Astrocyte of the hippocampus (primary cell): ENCODE data around the gene RUVBL2.

Experiments
- DNase-seq: peaks from one replicate; pipeline ENCODE4 v3.0.0; 2011; ENCODE audit warnings: low read depth, low spot score

Gene RUVBL2

DNA sequence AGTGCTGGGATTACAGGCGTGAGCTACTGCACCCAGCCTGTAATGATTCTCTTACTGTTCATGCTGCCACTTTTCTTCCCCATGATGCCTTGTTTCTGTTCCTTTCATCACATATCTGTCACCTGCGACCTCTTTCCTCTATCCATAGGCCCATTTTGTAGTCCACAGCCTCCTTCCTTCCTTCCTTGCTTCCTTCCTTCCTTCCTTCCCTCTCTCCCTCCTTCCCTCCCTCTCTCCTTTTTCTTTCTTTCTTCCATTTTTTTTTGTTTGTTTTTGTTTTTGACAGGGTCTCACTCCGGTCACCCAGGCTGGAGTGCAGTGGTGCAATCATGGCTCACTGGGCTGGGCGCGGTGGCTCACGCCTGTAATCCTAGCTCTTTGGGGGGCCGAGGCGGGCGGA is 4.8 kb upstream of the RUVBL2 start:
- no peak for DNase-seq

DNA sequence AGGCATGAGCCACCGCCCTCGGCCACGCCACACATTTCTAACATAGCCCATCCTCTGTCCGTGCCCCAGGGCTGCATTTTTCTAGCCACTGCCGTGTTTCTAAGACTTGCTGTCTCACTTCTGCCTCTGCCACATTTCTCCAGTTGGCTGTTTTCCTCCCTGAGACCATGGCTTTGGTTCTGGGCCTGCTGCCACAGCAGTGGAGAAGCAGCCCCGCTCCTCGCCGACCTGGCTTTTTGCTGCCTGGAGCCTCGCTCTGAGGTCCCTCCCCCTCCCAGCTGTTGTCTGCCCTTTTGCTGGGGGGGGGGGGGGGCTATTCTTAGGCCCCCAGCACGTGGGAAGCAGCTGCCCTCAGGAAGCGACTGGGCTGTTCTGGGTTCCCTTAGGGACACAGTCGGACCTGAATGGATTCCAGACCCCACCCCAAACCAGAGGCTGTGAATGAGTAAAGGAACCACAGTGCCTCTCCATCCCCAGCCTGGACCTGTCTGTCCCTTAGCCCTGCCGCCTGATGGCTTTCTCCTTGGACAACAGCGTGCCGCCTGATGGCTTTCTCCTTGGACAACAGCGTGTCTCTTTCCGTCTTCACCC is 3.9 kb upstream of the RUVBL2 start:
- no peak for DNase-seq

DNA sequence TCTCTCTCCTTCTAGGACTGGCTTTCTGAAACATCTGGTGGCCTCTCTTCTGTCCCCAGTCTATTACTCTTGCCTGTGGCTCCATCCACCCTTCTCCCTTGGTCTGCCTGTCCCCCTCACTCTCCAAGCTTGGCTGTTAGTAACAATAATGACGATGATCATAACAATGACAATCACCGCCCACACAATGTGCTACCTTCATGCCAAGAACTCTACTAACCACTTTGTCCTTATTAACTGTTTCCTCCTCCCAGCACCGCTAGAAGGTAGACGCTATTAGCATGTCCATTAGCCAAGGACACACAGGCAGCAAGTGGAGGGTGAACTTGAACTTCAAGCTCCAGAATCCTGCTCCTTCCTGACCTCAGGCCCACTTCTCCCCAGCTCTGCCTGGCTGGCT is 3.3 kb upstream of the RUVBL2 start:
- DNase-seq = no peak

DNA sequence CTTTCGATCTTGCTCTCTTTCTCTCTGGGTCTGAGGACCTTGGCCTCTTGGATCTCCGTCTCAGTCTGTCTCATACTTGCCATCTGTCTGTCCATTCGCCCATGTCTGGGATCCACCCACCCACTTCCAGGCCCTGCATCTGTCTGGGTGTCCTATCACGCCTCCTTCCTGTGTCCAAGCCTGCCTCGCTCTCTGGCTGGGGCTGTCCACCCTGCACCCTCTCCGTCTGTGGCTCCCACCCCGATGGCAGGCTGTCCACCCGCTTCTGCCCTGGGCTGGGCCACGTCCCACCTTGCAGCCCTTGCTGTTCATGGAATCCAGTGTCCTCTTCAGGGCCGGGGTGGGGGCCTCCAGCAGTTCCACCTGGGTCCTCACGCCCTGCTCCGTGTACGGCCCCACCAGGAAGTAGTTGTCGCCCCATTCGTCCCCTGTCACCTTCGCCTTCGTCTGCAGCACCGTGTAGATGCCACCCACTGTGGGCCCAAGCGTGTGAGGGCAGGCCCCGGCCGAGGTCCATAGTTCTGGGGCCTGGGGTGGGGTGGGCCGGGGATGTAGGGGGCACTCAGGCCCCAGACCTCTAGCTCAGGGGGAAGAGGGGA is 2.6 kb upstream of the RUVBL2 start:
- DNase-seq = no peak

DNA sequence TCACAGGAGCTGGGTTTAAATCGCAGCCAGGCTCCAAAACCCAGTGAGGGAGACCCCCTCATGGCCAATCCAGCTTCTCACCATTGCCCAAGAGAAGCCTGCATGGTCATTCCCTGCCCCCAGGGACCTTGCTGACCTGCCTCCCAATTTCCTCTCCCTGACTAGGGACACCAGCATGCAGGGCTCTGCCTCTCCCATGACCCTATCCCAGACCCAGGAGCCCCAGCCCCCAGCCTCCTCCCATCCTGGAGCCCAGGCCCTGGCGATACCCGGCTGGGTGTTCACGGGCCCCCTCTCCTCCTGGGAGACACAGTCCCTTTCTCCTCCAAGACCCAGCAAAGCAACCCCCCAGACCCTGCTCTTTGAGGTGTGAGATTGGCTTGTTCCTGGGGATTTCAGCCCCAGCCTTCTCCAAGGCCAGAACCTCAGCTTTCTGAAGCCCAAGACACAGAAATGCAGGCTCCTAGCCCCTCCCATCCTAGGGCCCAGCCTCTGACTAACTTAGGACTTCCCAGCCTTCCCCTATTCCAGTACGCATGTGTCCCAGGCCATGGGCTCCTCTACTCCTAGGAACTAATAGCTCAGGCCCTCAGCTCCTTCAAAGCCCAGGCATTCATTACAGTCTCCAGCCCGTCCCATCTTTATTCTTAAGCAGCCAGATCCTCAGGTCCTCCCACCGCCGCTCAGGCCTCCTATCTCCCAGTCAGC is 1.7 kb upstream of the RUVBL2 start:
- peak; percentile 85 for DNase-seq

DNA sequence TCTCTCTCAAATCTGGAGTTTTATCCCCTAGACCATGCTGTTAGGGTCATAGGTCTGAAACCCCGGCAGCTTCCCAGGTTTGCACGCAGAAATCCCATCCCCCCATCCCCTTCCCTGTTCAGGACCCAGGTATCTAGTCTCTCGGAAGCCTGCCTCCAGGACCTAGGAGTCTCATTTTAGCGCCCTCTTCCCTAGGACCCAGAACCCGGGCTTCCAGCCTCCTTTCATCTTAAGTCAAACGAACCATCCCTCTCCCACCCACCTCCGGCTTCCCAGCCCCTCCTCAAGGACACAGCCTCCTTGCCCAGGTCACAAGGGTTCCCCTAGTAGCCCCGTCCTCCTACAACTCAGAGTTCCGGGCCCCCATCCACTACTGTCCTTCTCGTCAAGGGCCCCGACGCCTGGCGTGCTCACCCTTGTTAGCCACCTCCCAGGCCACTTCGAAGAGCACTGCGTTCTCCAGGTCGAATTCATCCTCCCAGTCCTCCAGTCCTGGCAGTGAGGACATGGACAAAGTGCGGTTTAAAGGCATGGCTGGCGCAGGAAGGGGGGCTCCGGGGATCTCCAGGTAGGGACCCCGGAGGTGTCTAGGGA is 1.0 kb upstream of the RUVBL2 start:
- peak; percentile 28 for DNase-seq

DNA sequence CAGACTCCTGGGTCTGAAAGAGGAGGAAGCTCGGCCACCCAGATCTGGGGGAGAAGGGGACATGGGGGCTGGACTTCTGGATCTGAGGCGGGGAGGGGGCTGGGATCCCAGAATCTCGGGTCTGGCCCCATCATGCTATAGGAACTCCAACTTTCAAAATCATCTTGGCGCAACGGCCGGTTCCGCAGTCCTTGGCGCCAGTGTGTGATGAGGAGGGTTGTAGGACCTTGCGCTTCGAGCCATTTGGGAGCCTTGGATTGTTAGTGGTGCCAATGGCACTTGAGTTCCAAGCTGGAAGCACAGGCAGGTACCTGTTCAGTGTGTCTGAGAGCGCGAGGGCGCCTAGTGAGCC is 324 bp downstream of the RUVBL2 start:
- no peak for DNase-seq

DNA sequence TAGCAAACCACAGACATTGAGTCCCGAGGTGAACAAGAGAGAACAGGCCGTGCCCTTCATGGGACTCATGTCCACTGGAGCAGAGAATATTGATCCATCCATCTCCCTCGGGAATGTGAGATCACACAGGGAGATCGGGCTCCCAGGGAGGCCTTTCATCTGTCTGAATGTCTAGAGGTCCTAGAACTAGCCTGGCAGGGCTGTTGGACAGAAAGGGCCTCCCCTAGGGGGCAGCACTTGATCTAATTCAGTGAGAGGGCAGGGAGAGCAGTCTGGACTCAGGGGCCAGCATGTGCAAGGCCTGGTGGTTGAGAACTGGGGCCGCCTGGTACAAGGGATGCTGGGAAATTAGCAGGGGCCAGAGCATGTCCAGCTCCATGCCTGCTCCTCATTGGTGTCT is 4.3 kb downstream of the RUVBL2 start:
- peak; percentile 78 for DNase-seq

DNA sequence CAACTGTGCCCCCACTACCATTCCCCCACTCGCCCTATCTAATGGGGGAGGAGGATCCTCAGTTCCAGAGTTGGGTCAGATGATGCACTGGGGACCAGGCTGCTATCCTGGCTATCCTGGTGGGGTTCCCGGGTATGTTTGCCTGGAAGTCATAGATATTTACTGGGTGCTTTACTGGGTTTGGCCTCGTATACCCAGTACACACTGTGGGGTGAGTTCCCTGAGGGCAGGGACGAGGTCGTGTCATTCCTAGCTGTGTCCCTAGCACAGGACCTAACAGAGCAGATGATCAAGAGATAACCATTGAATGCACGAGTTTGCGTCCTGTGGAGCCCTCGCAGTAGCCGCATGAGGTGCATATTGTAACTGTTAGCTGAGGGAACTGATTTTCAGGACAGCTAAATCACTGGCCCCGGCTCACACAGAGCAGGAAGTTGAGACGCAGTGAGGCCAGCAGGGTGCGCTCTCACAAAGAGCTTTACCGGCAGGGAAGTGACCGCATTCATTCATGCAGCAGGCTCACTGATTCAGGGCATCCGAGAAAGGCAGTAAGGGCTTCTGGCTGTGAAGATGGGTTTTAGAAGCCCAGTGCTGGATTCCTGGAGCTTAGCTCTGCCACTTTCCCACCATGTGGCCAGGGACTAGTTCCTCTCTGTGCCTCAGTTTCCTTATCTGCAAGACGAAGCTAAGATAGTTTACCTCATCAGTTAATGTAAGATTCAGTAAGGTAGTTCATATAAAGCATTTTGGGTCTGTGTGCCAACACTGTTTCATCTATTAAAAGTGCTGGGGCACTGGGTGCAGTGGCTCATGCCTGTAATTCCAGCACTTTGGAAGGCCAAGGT is 6.0 kb downstream of the RUVBL2 start:
- peak; percentile 89 for DNase-seq

DNA sequence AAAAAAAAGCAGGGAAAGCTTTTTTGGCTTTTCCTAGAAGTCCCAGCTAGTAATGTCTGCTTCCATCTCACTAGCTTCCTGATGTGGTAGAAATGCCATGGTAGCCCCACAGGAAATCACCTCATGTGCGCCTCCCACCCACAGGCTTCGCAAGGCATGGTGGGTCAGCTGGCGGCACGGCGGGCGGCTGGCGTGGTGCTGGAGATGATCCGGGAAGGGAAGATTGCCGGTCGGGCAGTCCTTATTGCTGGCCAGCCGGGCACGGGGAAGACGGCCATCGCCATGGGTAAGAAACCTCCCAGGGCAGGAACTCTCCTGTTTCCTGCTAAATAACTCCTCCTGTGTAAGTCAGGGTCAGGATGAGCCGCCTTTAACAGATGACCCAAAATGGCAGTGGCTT is 10.4 kb downstream of the RUVBL2 start:
- no peak for DNase-seq

DNA sequence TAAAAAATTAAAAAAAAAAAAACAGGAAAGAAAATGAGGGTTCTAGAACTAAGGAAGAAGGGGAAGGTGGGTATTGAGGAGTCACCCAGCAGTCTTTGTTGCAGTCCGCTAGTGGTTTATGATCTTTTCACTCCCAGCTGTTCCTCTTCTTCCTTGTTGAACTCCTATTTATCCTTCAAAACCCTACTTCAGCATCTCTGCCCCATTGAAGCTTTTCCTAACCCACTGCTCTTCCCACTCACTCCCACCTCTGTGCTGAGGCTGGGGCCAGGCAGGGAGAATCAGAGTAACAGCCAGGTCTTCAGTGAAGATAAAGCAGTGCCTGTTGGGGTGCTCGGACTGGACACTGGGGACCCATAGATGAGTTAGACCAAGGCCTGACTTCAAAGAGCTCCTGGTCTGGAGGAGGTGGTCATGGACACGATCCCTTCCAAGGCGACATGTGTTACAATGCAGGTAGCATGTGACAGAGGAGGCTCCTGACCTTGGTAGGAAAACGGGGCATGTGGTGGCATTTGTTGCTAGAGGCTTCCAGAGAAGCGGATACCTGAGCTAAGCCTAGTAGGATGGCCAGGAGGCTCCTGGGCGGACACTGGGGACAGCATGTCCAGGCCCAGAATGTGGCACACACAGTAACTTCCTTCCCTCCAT is 11.4 kb downstream of the RUVBL2 start:
- DNase-seq = no peak

DNA sequence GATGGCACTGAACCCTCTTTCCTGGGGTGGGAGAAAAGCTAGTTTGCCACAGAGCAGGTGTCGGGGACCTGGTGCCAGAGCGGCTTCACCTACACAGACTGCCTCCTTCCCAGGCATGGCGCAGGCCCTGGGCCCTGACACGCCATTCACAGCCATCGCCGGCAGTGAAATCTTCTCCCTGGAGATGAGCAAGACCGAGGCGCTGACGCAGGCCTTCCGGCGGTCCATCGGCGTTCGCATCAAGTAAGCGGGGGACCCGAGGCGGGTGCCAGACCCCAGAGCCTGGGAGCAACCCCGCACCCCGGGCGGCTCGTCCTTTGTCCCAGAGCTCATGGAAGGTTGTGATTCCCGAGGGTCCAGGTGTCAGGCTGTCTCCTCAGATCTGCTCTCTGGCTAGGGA is 13.2 kb downstream of the RUVBL2 start:
- no peak for DNase-seq

DNA sequence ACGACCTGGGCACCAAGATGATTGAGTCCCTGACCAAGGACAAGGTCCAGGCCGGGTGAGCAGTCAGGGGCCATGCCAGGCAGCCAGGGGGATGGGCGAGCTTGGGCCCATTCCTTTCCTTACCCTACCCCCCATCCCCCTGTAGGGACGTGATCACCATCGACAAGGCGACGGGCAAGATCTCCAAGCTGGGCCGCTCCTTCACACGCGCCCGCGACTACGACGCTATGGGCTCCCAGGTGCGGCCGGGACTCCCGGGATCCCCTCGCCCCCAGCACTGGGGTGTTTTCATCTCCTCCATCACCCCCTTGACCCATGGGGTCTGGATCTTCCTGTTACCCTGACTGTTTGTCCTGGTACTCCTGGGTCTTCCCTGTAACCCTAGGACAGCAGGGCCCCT is 16.1 kb downstream of the RUVBL2 start:
- no peak for DNase-seq

DNA sequence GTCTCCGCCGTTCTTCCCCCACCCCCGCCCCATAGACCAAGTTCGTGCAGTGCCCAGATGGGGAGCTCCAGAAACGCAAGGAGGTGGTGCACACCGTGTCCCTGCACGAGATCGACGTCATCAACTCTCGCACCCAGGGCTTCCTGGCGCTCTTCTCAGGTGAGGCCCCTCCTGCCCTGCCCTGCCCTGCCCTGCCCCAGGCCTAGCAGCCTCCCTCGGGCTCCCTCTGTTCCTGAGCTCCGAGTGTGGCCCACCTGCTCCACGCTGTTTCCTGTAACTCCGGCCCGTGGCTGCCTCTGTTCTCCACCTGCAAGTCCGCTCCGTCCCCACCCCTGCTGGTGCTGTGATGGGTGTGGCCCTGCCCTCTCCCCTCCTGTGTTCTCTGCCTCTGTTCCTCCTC is 16.8 kb downstream of the RUVBL2 start:
- no peak for DNase-seq

DNA sequence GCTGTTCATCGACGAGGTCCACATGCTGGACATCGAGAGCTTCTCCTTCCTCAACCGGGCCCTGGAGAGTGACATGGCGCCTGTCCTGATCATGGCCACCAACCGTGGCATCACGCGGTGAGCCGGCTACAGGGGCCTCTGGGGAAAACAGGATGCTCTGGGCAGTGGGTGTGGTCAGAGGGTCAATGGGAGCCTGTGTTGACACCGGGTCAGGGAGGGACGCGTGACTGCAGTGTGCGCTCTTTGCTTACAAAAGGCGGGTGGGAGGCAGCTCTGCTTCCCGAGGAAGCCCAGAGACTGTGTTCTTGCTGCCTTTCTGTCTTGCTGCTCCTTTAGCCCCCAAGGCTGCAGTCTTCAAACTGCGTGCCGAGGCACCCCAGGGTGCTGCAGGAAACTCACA is 17.5 kb downstream of the RUVBL2 start:
- no peak for DNase-seq

DNA sequence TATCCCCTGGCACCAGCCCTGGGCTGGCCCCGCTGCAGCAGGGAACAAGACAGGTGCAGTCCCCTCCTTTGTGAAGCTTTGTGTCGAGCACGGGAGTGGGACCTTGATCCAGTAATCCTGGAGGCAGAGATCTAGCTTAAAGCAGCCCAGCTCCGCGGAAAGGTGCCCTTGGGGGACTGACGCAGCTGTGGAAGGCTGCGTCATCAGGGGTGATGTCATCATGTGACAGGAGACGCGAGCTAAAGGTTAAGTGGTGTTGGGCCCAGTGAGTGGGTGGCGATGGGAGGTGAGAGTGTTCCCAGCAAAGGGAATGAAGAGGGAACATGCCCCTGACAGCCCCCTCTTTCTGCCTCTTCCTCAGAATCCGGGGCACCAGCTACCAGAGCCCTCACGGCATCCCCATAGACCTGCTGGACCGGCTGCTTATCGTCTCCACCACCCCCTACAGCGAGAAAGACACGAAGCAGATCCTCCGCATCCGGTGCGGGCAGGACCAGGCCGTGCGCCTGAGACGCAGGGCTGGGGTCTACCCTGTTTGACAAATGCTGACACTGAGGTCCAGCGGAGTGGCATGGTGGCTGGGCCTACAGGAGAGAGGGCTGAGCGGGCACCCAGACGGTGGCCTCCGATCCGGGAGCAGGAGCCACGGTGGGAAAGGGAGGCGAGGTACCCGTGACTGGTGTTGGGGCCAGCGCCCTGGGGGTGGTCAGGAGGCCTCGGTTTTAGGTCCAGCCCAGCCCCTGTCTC is 20.6 kb downstream of the RUVBL2 start:
- no peak for DNase-seq

DNA sequence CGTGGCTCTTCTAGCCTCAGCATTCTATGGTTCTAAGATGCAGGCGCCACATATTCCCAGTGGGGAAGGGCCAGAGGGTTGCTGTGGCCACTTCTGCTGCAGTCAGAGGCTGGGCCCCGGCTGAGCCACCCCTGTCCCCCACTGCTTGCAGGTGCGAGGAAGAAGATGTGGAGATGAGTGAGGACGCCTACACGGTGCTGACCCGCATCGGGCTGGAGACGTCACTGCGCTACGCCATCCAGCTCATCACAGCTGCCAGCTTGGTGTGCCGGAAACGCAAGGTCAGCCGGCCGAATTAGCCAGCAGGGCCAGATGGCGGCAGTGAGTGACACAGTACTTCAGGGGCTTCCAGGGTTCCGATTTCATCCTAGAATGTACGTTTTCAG is 21.2 kb downstream of the RUVBL2 start:
- DNase-seq = no peak

DNA sequence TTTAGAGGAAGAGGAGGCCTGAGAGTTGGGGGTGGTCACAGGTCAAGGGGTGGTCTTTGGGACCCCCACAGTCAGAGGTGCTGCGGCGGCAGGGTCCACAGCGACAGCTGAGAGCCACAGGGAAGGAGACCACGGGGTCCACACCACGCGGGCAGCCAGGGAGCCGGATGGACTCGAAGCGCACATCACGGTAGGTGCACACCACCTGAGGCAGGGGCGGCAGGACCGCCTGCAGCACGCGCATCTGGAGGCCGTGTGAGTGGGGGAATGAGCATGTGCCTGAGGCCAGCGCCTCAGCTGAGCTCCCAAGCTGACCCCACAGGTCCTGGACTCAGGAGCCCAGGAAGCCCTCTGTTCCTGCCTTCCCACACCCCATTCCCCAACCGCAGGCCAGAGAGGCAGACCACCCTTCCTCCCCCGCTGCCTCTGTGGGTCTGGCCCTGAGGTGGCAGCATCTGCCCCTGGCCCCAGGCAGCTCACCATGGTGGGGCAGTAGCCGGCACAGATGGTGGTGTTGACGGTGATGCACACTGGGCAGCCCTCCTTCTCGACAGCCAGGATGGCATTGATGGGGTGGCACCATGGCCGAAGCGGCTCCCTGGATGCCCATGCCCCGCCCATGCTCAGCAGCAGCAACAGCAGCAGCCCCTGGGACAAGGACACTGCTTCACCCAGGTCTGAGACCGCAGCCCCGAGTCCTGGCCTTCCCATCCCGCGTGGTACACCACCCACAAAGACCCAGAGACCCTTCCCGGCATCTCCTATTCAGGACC is 22.6 kb downstream of the RUVBL2 start:
- DNase-seq = no peak

DNA sequence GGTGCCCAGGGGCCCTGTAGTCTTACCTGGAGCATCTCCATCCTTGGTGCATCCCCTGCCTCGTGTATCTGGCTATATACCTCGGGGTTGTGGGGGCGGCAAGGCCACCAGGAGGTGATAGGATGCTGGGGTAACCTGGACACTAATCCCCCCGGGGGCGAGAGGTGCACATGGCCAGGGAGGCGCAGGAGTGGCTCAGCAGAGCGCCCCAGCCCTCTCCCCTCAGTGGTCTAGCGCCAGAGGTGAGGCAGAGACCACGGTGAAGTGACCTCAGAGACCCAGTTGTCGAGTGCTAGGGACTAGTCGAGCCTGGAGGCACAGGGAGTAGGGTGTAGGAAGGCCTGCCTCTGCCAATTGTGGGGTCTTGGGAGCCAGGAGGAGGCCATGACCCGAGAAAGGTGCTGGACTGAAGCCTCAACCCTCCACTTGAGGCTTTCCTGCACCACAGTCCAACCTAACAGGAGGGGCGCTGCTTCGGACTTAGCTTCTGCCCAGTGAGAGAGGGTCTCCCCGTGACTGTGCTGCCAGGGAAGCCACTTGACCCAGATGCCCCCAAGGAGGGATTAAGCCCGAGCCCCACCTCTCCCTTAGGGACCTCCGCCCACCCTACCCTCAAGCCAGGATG is 23.5 kb downstream of the RUVBL2 start, which contains the start of gene LHB:
TSS of gene LHB (minus strand) at position 51 of the 625 bp plus-strand sequence. CDS start at position 41, 10 bp downstream.
- DNase-seq = no peak
